NCI-H446 treated with DMSO at 0.1 percent for 48 hours (cell line): ENCODE results near the gene KLF11.

Source experiments
- DNase-seq: peaks from one replicate; lab custom pipeline; 2025; lab: John Stamatoyannopoulos, UW

Gene KLF11

GRCh38 chr2:10043256-10043905, at the start of gene KLF11:
TSS of gene KLF11 (plus strand) at chr2:10043550. CDS start at chr2:10043717, 167 bp downstream.
- DNase-seq: peak; percentile 81

GRCh38 chr2:9994462-9994861, 48.9 kb upstream of the KLF11 start:
- DNase-seq: no peak

- no peak for DNase-seq
Observed at GRCh38 chr2:9995059-9995458, 48.3 kb upstream of the KLF11 start.

GRCh38 chr2:9996321-9996720, 47.0 kb upstream of the KLF11 start:
- no peak for DNase-seq

- DNase-seq: no peak
Observed at GRCh38 chr2:9997936-9998335, 45.4 kb upstream of the KLF11 start.

GRCh38 chr2:9998916-9999654, 44.3 kb upstream of the KLF11 start:
- DNase-seq: no peak

- no peak for DNase-seq
Observed at GRCh38 chr2:9999693-10000092, 43.7 kb upstream of the KLF11 start.

- DNase-seq: no peak
Observed at GRCh38 chr2:10000541-10000940, 42.8 kb upstream of the KLF11 start.

- no peak for DNase-seq
Observed at GRCh38 chr2:10001586-10001985, 41.8 kb upstream of the KLF11 start.

- DNase-seq: no peak
Observed at GRCh38 chr2:10002109-10002508, 41.2 kb upstream of the KLF11 start.

- no peak for DNase-seq
Observed at GRCh38 chr2:10002681-10003080, 40.7 kb upstream of the KLF11 start.

- DNase-seq: no peak
Observed at GRCh38 chr2:10003206-10004125, 39.9 kb upstream of the KLF11 start.

GRCh38 chr2:10004401-10004800, 38.9 kb upstream of the KLF11 start:
- DNase-seq: no peak

GRCh38 chr2:10004836-10005235, 38.5 kb upstream of the KLF11 start:
- DNase-seq: no peak

GRCh38 chr2:10005461-10006235, 37.7 kb upstream of the KLF11 start:
- DNase-seq: no peak

GRCh38 chr2:10006236-10007161, 36.9 kb upstream of the KLF11 start:
- no peak for DNase-seq

- no peak for DNase-seq
Observed at GRCh38 chr2:10007435-10007834, 35.9 kb upstream of the KLF11 start.

- DNase-seq: no peak
Observed at GRCh38 chr2:10007921-10008808, 35.2 kb upstream of the KLF11 start.

GRCh38 chr2:10008809-10009176, 34.6 kb upstream of the KLF11 start:
- no peak for DNase-seq
